A549 (cell line): ENCODE measurements around the gene SBNO2. TPM values are rescaled to one million over a fixed set of nuclear protein-coding genes. Genes with fewer than 3 reads are reported as not detected.

Source experiments
- ATAC-seq, 2 experiments: fragments of 200-7000 bp in 1 of 2; fragments of >200 bp in 1 of 2; cut with Nextera tagmentation in 1 of 2; cut with Tn5 transposase in 1 of 2; 3 replicates each; pipeline versions ENCODE4 v1.8.0 to v1.9.1; 2018 to 2020; ENCODE audit warnings: mild to moderate bottlenecking in 1 of 2, moderate library complexity in 1 of 2
- CTCF ChIA-PET: fragments of 300-600 bp; sonication (Branson Sonifier 250); formaldehyde crosslinking; extraction: SDS; loops from one replicate; lab custom pipeline; 2021; ENCODE audit warnings: antibody characterized with exemption, inconsistent platforms; lab: Yijun Ruan, JAX
- POLR2A ChIA-PET: fragments of 350-600 bp; formaldehyde crosslinking; extraction: SDS; loops from one replicate; lab custom pipeline; 2021; ENCODE audit warnings: antibody characterized with exemption, inconsistent platforms; lab: Yijun Ruan, JAX
- DNase-seq, 2 experiments: peaks; one replicate each; pipeline versions ENCODE4 v3.0.0 to v3.0.0-alpha.2; 2011 to 2016; ENCODE audit warnings: low read depth in 1 of 2, low spot score in 1 of 2
- FAIRE-seq: peaks from 2 replicates; lab custom pipeline; 2011; peaks lifted over from hg19 to GRCh38; lab: Jason Lieb, UNC
- H3K27ac ChIP-seq, 2 experiments: fragments of >200 bp; sonication (Bioruptor Twin); formaldehyde crosslinking; 3 replicates each; pipeline ENCODE4 v1.5.1; 2016 to 2017
- H3K4me1 ChIP-seq: fragments of >200 bp; sonication (Bioruptor Twin); formaldehyde crosslinking; 3 replicates; pipeline ENCODE4 v1.6.1; 2016
- H3K4me2 ChIP-seq: fragments of >200 bp; sonication (Bioruptor Twin); formaldehyde crosslinking; 3 replicates; pipeline ENCODE4 v1.6.1; 2016
- H3K4me3 ChIP-seq: fragments of >200 bp; sonication (Bioruptor Twin); formaldehyde crosslinking; 3 replicates; pipeline ENCODE4 v1.5.1; 2016
- H3K9me3 ChIP-seq: fragments of >200 bp; sonication (Bioruptor Twin); formaldehyde crosslinking; 3 replicates; pipeline ENCODE4 v1.6.1; 2016
- CBX2 ChIP-seq: fragments of 200-600 bp; sonication (generic); IDR thresholded peaks from 2 replicates; pipeline ENCODE4 v1.6.1; 2016; ENCODE audit warnings: low read depth, mild to moderate bottlenecking, borderline replicate concordance
- CEBPB ChIP-seq, 2 experiments: fragments of >200 bp in 1 of 2; sonication (Bioruptor Twin) in 1 of 2; formaldehyde crosslinking in 1 of 2; IDR thresholded peaks; 2 replicates each; pipeline ENCODE4 v1.6.1; 2012 to 2016
- CHD4 ChIP-seq: fragments of 200-600 bp; sonication (generic); IDR thresholded peaks from 2 replicates; pipeline ENCODE4 v1.6.1; 2016; ENCODE audit warnings: antibody characterized with exemption, mild to moderate bottlenecking, borderline replicate concordance
- EHF ChIP-seq: fragments of 250-450 bp; sonication (Bioruptor Pico); IDR thresholded peaks from 2 replicates; pipeline ENCODE4 v1.5.0; 2020; ENCODE audit warnings: mild to moderate bottlenecking
- EHMT2 ChIP-seq: fragments of 200-600 bp; sonication (generic); IDR thresholded peaks from 2 replicates; pipeline ENCODE4 v1.6.1; 2016; ENCODE audit warnings: antibody characterized with exemption, low read depth, mild to moderate bottlenecking, moderate library complexity
- GATA3 ChIP-seq: IDR thresholded peaks from 2 replicates; pipeline ENCODE4 v1.6.1; 2012; ENCODE audit warnings: borderline replicate concordance
- KDM5A ChIP-seq: fragments of 200-600 bp; sonication (generic); IDR thresholded peaks from 2 replicates; pipeline ENCODE4 v1.6.1; 2016; ENCODE audit warnings: antibody characterized with exemption, mild to moderate bottlenecking
- MAZ ChIP-seq: fragments of 150-350 bp; IDR thresholded peaks from 2 replicates; pipeline ENCODE4 v1.6.1; 2014; ENCODE audit warnings: antibody characterized with exemption, low read depth, low read length, borderline replicate concordance
- MYC ChIP-seq: IDR thresholded peaks from 2 replicates; pipeline ENCODE4 v1.6.1; 2012; ENCODE audit warnings: mild to moderate bottlenecking, inconsistent platforms, low read length, improper control_type of control experiment, borderline replicate concordance
- NFE2L2 ChIP-seq: fragments of 150-350 bp; conservative IDR thresholded peaks from 2 replicates; pipeline ENCODE4 v1.6.1; 2014; ENCODE audit warnings: low read length
- NPAS2 ChIP-seq: fragments of 250-450 bp; sonication (Bioruptor Pico); IDR thresholded peaks from 2 replicates; pipeline ENCODE4 v1.8.0; 2022; ENCODE audit warnings: mild to moderate bottlenecking, moderate library complexity, borderline replicate concordance
- NR3C1 ChIP-seq: fragments of >200 bp; sonication (Bioruptor Twin); formaldehyde crosslinking; IDR thresholded peaks from 3 replicates; pipeline ENCODE4 v1.6.1; 2017
- RARB ChIP-seq: fragments of 250-450 bp; sonication (Bioruptor Pico); IDR thresholded peaks from 2 replicates; pipeline ENCODE4 v1.8.0; 2021; ENCODE audit warnings: mild to moderate bottlenecking, moderate library complexity
- RNF2 ChIP-seq: fragments of 200-600 bp; sonication (generic); IDR thresholded peaks from 2 replicates; pipeline ENCODE4 v1.6.1; 2016; ENCODE audit warnings: low read depth, mild to moderate bottlenecking, antibody characterized with exemption, moderate library complexity, borderline replicate concordance
- TP53 ChIP-seq: fragments of 250-450 bp; sonication (Bioruptor Pico); IDR thresholded peaks from 2 replicates; pipeline ENCODE4 v1.5.0; 2021; ENCODE audit warnings: mild to moderate bottlenecking, moderate library complexity
- WGBS: methylation state at CpG from one replicate; pipeline ENCODE4 v1.1.6; 2017; ENCODE audit errors: missing lambda C conversion rate; 5-methylcytosine and 5-hydroxymethylcytosine counted together
- polyA plus RNA-seq, 4 experiments: library from polyadenylated mRNA; depleted of rRNA in 3 of 4; stranded (reverse); fragments of >200 nt; fragmentation: RNase III in 1 of 4; extraction: RNeasy Plus Mini Kit Qiagen cat#74134 plus additional on column Dnase treatment in 1 of 4; gene quantifications; 2 replicates in 3 of 4; 3 replicates in 1 of 4; pipeline ENCODE4 v1.2.3, GENCODE V29; 2011 to 2017
- TF ChIP-seq, protein P1 (sequence below): fragments of >200 bp; sonication (Bioruptor Twin); formaldehyde crosslinking; IDR thresholded peaks from 3 replicates; pipeline ENCODE4 v1.5.1; 2016
- TF ChIP-seq, protein P2 (sequence below): fragments of 150-350 bp; IDR thresholded peaks from 2 replicates; pipeline ENCODE4 v1.6.1; 2014; ENCODE audit warnings: low read depth, mild to moderate bottlenecking, low read length
- TF ChIP-seq, protein P3 (sequence below): fragments of 200-600 bp; sonication (generic); IDR thresholded peaks from 2 replicates; pipeline ENCODE4 v1.6.1; 2016; ENCODE audit warnings: antibody characterized with exemption, mild to moderate bottlenecking, moderate library complexity
- TF ChIP-seq, protein P4 (sequence below): IDR thresholded peaks from 2 replicates; pipeline ENCODE4 v1.6.1; 2012

Gene SBNO2
- polyA plus RNA-seq, 2 of the 4 experiments (the other 2 are of a cell fraction), result 6.8 to 27.0 TPM

DNA sequence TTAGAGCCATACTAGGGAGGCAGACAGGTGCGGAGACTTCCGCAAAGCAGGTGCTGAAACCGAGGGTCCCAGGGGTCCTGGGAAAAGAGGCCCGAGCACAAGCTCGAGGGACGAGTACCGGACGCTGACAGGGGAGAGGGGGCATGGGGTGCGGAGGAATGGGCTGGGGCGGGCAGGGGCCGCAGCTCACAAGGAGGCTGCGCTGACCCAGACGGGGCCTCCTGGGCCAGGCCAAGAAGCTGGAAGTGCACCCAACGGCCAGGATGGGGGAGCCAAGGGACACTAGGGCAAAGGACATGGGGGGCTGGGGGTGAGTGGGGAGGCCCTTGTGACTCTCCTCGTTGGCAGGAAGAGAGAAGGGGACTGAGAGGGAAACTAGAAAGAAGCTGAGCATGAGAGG is 80.7 kb downstream of the SBNO2 start:
- no peaks in the 10 kb centered on the region for H3K9me3 ChIP-seq
- ChIA-PET POLR2A (interaction anchor here (1.1 kb wide), 1 partner anchor 19 kb away, joined by 3 read pairs; no protein-coding TSS in a partner anchor), CTCF (interaction anchor here (0.7 to 2.5 kb wide), 6 partner anchors 10 to 170 kb away, joined by 3 to 10 read pairs (median 3); no protein-coding TSS in a partner anchor)
- WGBS, result 88% methylated on average over 11 of the region's 15 CpGs
- DNase-seq, result no peak
- peak overlapping the region; percentile 93 for H3K4me2 ChIP-seq
- TF ChIP-seq MAZ, result no peak
- TF ChIP-seq RNF2, result no peak
- TF ChIP-seq KDM5A, result no peak
- TF ChIP-seq CHD4, result no peak
- TF ChIP-seq, protein P1, sequence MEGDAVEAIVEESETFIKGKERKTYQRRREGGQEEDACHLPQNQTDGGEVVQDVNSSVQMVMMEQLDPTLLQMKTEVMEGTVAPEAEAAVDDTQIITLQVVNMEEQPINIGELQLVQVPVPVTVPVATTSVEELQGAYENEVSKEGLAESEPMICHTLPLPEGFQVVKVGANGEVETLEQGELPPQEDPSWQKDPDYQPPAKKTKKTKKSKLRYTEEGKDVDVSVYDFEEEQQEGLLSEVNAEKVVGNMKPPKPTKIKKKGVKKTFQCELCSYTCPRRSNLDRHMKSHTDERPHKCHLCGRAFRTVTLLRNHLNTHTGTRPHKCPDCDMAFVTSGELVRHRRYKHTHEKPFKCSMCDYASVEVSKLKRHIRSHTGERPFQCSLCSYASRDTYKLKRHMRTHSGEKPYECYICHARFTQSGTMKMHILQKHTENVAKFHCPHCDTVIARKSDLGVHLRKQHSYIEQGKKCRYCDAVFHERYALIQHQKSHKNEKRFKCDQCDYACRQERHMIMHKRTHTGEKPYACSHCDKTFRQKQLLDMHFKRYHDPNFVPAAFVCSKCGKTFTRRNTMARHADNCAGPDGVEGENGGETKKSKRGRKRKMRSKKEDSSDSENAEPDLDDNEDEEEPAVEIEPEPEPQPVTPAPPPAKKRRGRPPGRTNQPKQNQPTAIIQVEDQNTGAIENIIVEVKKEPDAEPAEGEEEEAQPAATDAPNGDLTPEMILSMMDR, result no peak
- TF ChIP-seq, protein P2, sequence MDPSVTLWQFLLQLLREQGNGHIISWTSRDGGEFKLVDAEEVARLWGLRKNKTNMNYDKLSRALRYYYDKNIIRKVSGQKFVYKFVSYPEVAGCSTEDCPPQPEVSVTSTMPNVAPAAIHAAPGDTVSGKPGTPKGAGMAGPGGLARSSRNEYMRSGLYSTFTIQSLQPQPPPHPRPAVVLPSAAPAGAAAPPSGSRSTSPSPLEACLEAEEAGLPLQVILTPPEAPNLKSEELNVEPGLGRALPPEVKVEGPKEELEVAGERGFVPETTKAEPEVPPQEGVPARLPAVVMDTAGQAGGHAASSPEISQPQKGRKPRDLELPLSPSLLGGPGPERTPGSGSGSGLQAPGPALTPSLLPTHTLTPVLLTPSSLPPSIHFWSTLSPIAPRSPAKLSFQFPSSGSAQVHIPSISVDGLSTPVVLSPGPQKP, result no peak
- TF ChIP-seq MYC, result no peak
- no peak for TF ChIP-seq NFE2L2
- no peak for TF ChIP-seq TP53 (CRISPR knock-in tag)
- TF ChIP-seq, protein P3, sequence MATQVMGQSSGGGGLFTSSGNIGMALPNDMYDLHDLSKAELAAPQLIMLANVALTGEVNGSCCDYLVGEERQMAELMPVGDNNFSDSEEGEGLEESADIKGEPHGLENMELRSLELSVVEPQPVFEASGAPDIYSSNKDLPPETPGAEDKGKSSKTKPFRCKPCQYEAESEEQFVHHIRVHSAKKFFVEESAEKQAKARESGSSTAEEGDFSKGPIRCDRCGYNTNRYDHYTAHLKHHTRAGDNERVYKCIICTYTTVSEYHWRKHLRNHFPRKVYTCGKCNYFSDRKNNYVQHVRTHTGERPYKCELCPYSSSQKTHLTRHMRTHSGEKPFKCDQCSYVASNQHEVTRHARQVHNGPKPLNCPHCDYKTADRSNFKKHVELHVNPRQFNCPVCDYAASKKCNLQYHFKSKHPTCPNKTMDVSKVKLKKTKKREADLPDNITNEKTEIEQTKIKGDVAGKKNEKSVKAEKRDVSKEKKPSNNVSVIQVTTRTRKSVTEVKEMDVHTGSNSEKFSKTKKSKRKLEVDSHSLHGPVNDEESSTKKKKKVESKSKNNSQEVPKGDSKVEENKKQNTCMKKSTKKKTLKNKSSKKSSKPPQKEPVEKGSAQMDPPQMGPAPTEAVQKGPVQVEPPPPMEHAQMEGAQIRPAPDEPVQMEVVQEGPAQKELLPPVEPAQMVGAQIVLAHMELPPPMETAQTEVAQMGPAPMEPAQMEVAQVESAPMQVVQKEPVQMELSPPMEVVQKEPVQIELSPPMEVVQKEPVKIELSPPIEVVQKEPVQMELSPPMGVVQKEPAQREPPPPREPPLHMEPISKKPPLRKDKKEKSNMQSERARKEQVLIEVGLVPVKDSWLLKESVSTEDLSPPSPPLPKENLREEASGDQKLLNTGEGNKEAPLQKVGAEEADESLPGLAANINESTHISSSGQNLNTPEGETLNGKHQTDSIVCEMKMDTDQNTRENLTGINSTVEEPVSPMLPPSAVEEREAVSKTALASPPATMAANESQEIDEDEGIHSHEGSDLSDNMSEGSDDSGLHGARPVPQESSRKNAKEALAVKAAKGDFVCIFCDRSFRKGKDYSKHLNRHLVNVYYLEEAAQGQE, result no peak
- no peak for TF ChIP-seq NR3C1
- no peak for TF ChIP-seq CBX2
- no peak for TF ChIP-seq EHF (CRISPR knock-in tag)
- TF ChIP-seq RARB (CRISPR knock-in tag), result no peak
- ATAC-seq, result no peak
- no peak for FAIRE-seq
- 0 out of 6 replicates have a peak overlapping the region, but pooled peaks of 1 of the 2 experiments have one; percentile 35 for H3K27ac ChIP-seq
- H3K4me3 ChIP-seq, result no peak overlapping the region
- peaks cover 23% of the 10 kb centered on the region for H3K4me1 ChIP-seq

DNA sequence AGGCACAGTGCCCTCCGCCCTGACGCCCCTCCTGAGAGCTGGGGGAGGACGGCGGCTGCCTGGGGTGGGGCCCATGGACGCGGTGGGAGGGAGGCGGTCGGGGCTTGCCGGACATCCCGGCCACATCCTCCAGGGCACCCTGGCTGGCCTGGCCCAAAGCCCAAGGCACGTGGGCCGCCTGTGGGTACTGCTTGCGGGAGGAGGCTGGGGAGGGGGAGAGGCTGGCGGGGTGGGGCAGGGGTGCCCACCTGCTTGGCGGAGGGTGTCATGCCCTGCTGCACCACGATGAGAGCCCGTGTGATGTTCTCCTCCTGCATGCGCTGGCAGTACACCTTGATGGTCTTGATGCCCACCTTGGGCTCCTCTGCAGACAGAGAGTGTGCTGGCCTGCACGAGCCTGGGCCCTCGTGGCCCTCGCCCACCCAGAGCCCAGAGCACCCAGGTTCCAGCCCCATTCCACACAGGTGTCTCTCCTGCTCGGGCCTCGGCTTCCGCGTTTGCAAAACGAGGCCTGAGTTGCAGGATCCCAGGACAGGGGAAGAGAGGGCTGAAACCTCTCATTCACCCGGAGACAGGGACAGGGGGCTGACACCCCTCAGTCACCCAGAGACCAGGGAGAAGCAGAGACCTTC is 82.4 kb downstream of the SBNO2 start:
- ATAC-seq (no peak), FAIRE-seq (no peak), DNase-seq (no peak)
- WGBS, result no CpG with 5 or more reads among the region's 27 CpGs
- Histone ChIP-seq H3K4me2 (no peak overlapping the region), H3K4me3 (no peak overlapping the region), H3K9me3 (no peaks in the 10 kb centered on the region), H3K4me1 (peaks cover 12% of the 10 kb centered on the region), H3K27ac (no peak overlapping the region)
- ChIA-PET CTCF (interaction anchor here (1.5 to 1.9 kb wide), 3 partner anchors 27 to 102 kb away, joined by 4 to 8 read pairs (median 5); no protein-coding TSS in a partner anchor), POLR2A (no interaction called here)
- no peak for TF ChIP-seq EHMT2
- TF ChIP-seq EHF (CRISPR knock-in tag), result no peak
- TF ChIP-seq, protein P2, result no peak
- no peak for TF ChIP-seq NPAS2 (CRISPR knock-in tag)
- TF ChIP-seq NR3C1, result no peak
- no peak for TF ChIP-seq GATA3
- TF ChIP-seq, protein P4, sequence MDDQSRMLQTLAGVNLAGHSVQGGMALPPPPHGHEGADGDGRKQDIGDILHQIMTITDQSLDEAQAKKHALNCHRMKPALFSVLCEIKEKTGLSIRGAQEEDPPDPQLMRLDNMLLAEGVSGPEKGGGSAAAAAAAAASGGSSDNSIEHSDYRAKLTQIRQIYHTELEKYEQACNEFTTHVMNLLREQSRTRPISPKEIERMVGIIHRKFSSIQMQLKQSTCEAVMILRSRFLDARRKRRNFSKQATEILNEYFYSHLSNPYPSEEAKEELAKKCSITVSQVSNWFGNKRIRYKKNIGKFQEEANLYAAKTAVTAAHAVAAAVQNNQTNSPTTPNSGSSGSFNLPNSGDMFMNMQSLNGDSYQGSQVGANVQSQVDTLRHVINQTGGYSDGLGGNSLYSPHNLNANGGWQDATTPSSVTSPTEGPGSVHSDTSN, result no peak
- no peak for TF ChIP-seq CEBPB (IDR thresholded peaks at IDR 0.05)
